Measurements from ENCODE around the gene GBP7.
A peak's percentile ranks its signal among the peaks of the same experiment; 100 is the strongest.
"Not testable (repeated sequence)": the region's sequence is repeated elsewhere in the genome, so short reads cannot be mapped to it uniquely, and the experiment has no call there.

The GBP7 gene, protein sequence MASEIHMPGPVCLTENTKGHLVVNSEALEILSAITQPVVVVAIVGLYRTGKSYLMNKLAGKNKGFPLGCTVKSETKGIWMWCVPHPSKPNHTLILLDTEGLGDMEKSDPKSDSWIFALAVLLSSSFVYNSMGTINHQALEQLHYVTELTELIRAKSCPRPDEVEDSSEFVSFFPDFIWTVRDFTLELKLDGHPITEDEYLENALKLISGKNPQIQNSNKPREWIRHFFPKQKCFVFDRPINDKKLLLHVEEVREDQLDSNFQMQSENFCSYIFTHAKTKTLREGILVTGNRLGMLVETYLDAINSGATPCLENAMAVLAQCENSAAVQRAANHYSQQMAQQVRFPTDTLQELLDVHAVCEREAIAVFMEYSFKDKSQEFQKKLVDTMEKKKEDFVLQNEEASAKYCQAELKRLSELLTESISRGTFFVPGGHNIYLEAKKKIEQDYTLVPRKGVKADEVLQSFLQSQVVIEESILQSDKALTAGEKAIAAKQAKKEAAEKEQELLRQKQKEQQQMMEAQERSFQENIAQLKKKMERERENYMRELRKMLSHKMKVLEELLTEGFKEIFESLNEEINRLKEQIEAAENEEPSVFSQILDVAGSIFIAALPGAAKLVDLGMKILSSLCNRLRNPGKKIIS
- total RNA-seq: 0 to 0.13 reads per million in 2 donors

DNA sequence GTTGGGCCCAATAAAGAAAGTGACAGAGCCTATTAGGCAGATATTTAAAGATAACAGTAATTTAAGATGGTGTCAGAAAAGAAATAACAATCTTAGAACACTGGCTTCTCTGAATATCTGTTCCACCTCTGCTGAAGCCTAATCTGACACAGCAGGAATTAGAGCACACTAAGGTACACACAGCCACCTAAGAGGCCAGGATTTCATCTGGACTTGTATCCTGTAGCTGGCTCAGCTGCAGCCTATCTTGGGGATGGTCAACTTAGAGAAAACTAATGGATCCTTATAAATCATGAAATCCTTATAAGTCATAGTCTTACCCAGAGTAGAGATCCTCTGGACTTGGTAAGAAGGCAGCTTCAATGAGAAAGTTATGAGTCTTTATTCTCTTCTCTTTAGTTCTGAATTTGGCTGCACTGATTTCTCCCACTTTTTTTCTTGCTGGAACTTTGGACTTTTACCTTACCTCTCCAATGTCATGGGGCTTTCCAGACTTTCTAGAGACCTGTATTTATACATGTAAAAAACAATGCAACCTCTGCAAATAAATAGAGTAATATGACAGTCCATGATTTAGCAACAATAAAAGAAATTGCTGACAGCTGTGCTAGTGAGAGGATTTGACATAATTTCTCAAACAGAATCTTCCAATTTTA, at the start of gene GBP7:
Gene GBP7 (minus strand): TSS at position 403 of the 656 bp plus-strand sequence. CDS start 4,068 bp downstream, outside the sequence.
- DNase-seq: no peak

DNA sequence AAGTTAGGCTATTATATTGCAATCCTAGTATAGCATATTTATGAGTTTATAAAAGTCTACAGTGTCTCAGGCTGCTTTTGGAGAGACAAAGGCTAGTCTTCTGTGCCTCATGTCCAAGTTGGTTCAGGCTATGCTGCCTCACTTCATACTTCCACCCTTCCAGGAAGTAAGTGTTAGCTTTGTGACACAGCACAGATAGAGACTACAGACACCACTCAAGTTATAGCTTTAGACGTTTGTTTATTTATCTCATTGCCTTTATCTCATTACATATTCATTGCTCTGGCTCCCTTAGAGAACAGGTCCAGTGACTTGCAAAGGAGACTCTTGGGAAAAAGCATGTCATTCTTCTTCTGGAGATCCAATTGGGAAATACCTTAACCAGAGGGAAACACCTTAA, 45.5 kb upstream of the GBP7 start:
- no peak for DNase-seq

DNA sequence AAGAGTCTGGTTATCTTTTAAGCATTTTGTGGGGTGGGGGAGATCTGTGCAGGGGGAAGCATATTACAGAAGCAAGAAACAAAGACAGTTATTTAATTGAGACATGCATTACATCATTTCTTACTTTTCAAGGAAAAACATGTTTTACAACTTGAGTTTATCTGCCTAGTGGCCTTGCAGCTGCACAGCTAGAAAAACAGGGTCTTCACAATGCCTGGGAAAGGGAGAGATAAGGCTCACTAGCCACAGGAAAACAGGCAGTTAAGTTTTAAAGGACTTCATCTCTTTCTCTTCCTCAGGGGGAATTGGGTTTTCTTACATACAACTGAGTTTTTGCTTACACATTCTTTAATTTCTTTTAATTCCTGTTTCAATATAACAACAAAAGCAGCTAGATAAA, 44.0 kb upstream of the GBP7 start:
- not testable (repeated sequence) for DNase-seq

DNA sequence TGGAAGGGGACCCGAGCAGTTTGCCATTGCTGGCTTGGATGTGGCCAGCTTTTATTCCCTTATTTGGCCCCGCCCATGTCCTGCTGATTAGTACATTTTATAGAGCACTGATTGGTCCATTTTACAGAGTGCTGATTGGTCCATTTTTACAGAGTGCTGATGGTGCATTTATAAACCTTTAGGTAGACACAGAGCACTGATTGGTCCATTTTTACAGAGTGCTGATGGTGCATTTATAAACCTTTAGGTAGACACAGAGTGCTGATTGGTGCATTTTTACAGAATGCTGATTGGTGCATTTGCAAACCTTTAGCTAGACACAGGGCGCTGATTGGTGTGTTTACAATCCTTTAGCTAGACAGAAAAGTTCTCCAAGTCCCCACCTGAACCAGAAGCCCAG, 43.1 kb upstream of the GBP7 start:
- not testable (repeated sequence) for DNase-seq

DNA sequence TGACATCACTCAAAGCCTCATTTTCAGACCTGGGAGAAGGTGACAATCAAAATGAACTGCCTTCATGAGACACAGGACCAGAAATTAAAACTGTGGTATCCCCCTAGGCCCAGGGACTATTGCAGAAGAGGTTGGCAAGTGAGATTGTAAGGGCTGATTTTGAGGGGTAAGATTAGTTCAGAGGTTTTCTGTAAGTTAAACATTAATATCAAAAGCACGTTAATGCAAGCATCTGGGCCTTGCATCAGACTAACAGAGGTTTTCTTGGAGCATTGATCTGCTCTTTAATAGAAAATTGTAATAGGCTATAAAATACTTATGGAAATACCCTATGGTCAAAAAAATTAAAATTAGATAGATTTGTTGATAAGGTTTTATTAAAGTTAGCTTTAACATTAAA, 37.5 kb upstream of the GBP7 start:
- no peak for DNase-seq

DNA sequence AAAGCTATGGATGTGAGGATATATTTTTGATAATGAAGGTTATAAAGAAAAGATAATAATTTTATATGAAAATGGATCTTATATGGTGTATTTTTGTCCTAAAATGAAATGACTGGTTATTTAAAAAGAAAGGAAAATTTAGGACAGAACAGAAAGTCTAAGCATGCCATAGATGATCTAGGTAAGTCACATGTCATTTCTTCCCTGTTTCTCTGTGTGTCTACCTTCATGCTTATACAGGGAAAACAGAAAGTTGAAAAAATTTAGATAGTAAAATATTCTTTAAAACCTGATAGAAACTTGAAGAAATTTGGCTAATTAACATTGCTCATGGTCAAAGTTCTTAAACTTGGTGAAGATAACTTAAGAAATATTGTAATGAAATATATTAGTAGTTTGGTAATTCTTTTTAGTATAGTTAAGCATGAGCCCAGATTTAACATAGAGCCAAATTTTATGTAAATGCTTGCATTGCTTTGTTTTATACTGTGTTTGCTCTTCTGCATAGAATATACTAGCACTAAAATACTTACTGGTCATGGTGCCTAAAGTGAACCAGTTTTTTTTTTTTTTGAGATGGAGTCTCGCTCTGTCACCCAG, 35.3 kb upstream of the GBP7 start:
- no peak for DNase-seq

DNA sequence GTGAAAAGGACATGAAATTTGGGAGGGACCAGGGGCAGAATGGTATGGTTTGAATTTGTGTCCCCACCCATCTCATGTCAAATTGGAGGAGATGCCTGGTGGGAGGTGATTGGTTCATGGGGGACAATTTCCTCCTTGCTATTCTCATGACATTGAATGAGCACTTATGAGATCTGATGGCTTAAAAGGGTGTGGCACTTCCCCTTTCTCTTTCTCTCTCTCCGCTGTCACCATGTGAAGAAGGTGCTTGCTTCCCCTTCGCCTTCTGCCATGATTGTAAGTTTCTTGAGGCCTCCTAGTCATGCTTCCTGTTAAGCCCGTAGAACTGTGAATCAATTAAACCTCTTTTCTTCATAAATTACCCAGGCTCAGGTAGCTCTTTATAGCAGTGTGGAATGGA, 30.6 kb upstream of the GBP7 start:
- no peak for DNase-seq

DNA sequence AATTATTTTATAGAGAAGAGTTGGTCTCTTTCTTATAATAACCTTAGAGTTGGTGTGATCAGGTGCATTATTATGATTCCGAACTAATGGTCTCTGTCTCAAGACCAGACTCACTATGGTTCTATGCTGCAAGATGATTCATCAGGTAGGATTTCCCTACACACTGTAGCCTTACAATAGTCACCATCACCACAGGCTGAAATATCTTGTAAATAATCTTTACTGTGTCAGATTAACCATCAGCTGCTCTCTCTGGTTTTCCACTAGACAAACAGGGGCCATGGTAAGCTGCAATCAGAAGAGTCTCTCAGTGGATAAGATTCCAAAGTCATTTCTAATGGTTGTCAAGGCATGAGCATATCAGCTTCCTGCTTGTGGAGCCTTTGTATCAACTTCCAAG, 27.4 kb upstream of the GBP7 start:
- peak in 1 of 5 experiments; percentile 10 for DNase-seq

DNA sequence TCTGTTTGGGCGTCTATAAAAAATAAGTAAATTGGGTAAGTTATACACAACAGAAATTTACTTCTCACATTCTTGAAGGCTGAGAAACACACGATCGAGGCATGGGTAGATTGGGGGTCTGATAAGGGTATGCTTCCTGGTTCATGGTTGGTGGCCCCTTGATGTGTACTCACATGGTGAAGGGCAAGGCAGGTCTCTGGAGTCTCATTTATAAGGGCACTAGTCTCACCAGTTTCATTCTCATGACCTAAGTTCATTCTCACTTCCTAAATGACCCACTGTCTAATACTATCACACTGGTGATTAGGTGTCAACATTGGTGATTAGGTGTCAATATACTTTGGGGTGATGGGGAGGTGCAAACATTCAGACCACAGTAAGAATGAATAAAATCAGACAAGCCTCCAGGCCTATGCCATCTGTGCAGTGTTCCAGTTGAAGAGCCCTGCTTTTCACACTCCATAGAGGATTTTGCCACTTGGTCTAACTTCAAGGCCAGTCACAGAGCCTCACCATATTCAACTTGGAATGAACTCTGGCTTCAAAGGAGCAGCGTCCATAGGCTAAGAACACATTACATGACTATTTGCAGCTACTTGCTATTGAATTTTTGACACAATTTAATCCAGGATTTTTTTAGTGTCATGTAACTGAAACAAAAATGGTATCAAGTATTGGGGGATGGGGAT, 25.4 kb upstream of the GBP7 start:
- peak in 2 of 5 experiments; percentile 20 to 28 for DNase-seq

DNA sequence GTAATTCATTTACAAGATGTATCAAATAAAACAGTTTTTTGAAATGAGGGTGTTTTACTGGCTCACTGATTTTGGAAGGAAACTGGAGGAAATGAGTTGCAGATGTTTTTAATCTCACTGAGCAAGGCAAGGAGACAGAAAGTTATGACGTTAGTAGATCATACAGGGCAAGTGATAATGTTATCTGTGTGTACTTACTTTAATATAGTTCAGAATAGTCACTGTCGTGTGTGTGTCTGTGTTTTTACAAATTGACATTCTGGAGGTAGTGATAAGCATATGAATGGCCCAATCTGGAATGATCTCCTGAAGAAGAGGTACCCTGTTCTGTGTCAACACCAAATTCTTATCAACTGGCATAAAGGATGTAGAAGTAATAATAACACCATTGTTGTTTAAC, 24.9 kb upstream of the GBP7 start:
- DNase-seq: peak in 1 of 5 experiments; percentile 67

DNA sequence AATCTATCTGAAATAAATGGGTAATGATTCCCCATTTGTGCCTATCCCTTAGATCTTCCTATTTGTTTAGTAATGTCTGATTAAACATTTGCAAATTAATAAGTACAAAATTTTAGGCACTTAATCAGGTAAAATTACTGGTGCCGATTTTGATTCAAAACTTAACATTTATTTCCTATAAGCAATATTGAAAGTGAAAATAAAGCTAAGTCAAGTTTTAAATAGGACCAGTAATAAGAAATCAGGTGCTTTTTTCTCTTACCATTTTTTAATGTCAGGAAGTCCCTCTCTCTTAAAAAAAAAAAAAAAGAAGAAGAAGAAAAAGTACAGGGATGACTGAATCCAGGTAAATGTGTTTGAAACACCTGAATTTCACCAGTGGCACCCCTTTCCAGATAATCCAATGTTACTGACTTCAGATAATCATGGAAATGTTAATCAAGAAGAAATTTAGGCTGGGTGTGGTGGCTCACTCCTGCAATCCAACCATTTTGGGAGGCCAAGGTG, 23.8 kb upstream of the GBP7 start:
- DNase-seq: peak in 1 of 5 experiments; percentile 48

DNA sequence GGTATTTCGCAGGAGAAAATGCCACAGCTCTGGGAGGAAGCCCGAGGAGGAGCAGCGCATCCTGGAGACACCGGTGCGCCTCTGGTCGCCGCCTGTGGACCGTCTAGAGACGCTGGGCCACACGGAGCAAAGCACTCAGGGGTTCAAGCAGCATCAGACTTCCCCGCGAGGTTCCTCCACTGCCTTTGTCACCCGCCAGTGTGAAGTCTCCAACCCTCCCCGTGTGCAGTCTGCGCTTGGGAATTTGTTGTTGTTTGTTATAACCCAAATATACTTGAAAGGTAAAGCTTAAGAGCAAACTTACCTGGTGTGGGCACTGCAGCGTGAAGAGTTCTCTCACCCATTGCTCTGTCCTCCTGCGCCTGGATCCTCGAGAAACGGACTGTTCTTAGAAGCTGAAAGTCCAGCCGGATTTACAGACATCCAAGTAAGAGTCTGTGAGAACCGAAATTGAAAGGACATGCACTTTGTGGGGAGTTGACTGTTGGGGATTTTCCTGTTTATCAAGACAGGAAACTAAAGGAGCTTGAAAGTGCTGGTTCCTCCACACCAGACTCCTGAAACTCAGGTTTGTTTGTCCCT, 22.8 kb upstream of the GBP7 start, which contains the start of gene GBP4:
Gene GBP4 (minus strand): TSS at position 452 of the 582 bp plus-strand sequence. CDS start 108 bp downstream, at position 344.
- DNase-seq: peak in 3 of 5 experiments; percentile 22 to 67 (median 58)

DNA sequence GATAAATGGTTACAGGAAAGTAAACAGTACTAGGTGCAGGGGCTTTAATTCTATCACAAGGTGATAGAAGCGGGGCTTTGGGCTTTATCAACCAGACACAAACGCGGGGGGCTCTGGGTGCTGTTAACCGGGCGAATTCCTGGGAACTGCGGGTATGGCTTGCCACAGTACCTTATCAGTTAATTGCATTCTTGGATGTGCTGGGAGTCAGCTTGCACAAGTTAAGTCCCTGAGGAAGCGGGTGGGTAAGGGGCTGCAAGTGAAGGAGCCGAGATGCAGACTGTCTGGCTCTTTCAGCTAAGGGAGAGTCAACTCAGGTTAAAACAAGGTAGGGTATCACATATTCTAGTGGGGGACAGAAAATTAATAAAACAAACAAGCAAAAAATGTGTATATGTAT, 22.3 kb upstream of the GBP7 start:
- DNase-seq: no peak

DNA sequence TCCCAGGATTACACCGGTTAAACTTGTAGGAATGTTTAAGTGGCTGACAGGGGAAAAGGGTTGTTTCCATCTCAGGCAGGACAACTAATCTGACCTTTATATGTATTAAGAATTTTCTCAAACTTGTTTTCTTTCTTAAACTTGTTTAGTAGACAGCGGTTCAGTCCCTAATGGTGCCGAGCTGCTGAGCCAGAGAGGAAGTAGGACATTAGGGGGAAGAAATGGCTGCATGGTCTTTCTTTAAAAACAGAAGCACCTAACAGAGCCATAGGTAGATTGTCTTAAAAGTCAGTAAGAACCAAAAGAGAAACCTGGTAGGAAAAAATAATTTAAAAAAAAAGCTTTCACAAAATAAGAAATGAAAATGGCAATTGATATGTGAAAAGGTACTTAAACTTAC, 19.7 kb upstream of the GBP7 start:
- no peak for DNase-seq

DNA sequence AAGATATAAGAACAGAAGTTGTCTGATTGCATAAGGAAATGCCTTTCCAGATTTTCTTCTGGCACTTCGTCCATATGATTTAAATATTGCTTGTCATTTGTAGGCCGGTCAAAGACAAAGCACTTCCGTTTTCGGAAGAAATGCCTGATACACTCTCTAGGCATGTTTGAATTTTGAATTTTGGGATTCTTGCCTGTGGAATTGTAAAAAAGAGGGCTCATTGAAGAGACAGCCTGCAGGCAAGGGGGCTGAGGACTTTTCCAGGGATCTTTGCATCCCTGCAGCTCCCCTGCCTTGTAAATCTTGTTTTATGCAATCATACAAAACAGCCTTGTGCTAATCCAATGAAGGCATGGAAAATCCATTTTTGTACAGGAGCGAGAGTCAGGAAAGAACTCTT, 15.5 kb upstream of the GBP7 start:
- DNase-seq: no peak

DNA sequence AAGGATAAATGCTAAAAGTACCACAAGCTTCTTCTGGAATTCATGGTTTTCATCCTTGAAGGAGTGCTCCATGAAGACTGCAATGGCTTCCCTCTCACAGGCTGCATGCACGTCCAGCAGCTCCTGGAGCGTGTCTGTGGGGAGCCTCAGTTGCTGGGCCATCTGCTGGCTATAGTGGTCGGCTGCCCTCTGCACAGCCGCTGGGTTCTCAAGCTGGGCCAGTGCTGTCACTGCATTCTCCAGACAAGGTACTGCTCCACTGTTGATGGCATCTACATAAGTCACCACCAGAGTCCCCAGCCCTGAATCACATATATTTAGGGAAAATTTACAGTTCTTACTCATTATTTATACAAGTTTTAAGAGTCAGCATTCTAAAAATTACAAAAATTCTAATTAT, 14.2 kb upstream of the GBP7 start:
- no peak for DNase-seq

DNA sequence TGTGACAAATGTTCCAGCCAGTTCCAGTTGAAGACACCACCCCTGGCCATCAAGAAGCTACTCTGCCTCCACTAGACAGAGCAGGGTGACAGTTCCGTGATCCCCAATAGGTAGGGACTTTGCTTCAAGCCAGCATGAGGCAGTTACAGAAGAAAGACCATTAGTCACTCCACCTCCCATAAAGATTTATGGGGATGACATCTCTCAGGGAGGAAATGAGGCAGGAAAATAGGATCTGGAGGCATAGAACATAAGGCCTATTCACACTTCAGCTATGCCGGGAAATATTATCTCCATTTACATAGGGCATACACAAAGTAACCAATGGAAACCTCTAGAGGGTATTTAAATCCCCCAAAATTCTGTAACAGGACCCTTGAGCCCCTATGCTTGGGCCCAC, 3.5 kb upstream of the GBP7 start:
- no peak for DNase-seq

DNA sequence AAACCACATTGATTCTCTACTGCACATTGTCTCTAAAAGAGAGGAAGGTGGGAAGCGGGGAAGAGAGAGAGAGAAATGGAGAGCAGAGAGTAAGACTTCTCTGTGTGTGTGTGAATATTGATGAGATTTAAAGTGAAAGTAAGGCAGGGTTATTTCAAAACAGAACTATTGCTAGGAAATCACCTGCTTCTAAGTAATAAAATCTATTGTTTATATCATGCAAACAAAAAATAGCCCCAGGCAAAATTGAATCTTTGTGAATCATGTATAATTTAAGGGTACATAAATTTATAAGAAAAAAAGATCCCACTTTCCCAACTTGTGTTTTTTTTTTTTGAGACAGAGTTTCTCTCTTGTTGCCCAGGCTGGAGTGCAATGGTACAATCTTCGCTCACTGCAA, 1.2 kb upstream of the GBP7 start:
- no peak for DNase-seq

DNA sequence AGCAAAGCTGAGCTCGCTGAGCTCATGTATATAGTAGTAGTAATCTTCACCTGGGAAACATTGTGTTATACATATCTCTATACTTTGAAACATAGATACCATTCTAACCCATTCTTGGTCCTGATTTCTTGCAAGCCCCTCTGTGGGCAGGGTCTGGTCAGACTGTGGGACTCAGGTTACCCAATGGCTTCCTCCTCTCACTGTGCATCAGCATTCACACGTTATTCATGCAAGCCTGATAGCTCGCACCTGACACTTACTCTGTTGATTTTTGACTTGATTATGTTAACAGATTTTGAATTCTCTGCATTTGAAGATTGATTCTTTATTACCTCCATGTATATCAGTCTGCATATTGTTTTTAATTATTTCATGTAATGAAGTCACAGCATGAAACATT, 1.3 kb downstream of the GBP7 start:
- no peak for DNase-seq

DNA sequence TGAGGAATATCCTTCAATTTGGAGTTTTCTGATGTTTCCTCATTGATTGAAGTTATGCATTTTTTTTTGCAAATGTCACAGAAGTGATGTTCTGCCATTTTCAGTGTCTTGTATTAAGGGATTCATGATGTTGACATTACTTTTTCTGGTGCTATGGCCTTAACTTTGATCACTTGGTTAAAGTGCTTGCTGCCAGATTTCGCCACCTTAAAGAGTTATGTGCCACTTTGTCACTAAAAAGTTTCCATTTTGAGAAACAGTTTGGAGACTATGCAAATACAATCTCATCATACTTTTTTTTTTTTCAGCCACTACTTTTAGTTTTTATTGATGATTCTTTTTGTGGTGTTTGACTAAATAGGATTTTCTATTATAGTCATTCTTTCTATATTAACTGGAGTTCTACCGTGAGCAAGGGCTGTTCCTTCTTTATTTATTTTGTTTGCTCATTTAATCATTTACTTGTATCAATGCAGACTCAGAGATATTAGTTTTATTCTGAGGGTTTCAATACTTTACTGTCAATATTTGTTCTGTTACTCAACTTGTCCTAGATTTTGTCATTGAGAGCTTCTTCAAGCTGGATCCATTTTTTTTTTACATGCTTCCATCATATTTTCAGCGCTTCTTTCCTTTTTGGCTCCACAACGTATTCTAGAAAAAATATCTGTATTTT, 3.2 kb downstream of the GBP7 start:
- DNase-seq: no peak

DNA sequence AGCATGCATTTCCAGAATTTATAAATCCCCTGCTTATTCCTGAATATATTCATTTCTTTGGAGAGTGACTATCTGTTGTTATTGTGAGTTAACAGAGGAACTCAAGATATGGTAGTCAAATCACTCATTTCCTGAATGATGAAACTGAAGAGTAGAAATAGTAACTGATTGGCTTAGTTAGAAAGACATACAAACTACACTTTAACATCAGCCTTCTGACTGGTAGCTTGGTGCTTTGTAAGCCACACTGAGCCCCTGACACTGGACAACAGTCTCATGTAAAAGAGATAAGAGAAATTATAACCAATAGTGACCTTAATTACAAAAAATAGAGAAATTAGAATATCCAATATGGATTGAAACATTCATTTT, 4.8 kb downstream of the GBP7 start:
- peak in 1 of 5 experiments; percentile 32 for DNase-seq

All from T-helper 2 cell (primary cell).